H9 (cell line): ENCODE data around the gene MTTP. TPM values are rescaled to one million over a fixed set of nuclear protein-coding genes. Genes with fewer than 3 reads are reported as not detected.

Experiments used
- DNase-seq: peaks from one replicate; pipeline ENCODE4 v3.0.0-alpha.2; 2017
- H2AFZ ChIP-seq: one replicate; pipeline ENCODE4 v1.6.1; 2013; ENCODE audit warnings: mild to moderate bottlenecking, low read length, control low read depth, moderate library complexity
- H2AK5ac ChIP-seq: 2 replicates; pipeline ENCODE4 v1.6.1; 2013; ENCODE audit warnings: low read length, control low read depth, mixed read lengths; ENCODE audit not compliant: insufficient read length
- H2BK120ac ChIP-seq: one replicate; pipeline ENCODE4 v1.6.1; 2013; ENCODE audit warnings: low read depth, mild to moderate bottlenecking, low read length, control low read depth, inconsistent platforms; ENCODE audit not compliant: poor library complexity, severe bottlenecking
- H2BK12ac ChIP-seq: 2 replicates; pipeline ENCODE4 v1.6.1; 2013; ENCODE audit warnings: low read length, control low read depth, mixed read lengths, low read depth; ENCODE audit not compliant: insufficient read length
- H2BK15ac ChIP-seq: 2 replicates; pipeline ENCODE4 v1.6.1; 2013; ENCODE audit warnings: low read depth, low read length, control low read depth
- H2BK20ac ChIP-seq: one replicate; pipeline ENCODE4 v1.6.1; 2013; ENCODE audit warnings: low read depth, mild to moderate bottlenecking, low read length, control low read depth, inconsistent platforms; ENCODE audit not compliant: poor library complexity, severe bottlenecking
- H2BK5ac ChIP-seq: 2 replicates; pipeline ENCODE4 v1.6.1; 2013; ENCODE audit warnings: low read length, control low read depth, mixed read lengths; ENCODE audit not compliant: insufficient read length
- H3K14ac ChIP-seq: 2 replicates; pipeline ENCODE4 v1.6.1; 2013; ENCODE audit warnings: low read length, control low read depth; ENCODE audit not compliant: insufficient read depth
- H3K18ac ChIP-seq: 2 replicates; pipeline ENCODE4 v1.6.1; 2013; ENCODE audit warnings: low read depth, mild to moderate bottlenecking, mixed read lengths, low read length, control low read depth; ENCODE audit not compliant: insufficient read length
- H3K23ac ChIP-seq: 2 replicates; pipeline ENCODE4 v1.6.1; 2013; ENCODE audit warnings: low read length, control low read depth, mixed read lengths, low read depth; ENCODE audit not compliant: insufficient read length
- H3K23me2 ChIP-seq: 2 replicates; pipeline ENCODE4 v1.6.1; 2013; ENCODE audit warnings: low read depth, mild to moderate bottlenecking, mixed read lengths, low read length, control low read depth; ENCODE audit not compliant: insufficient read length, poor library complexity, severe bottlenecking
- H3K27ac ChIP-seq: 2 replicates; pipeline ENCODE4 v1.5.1; 2013; ENCODE audit warnings: low read length, control low read depth, mixed read lengths, low read depth; ENCODE audit not compliant: insufficient read length
- H3K27me3 ChIP-seq: 2 replicates; pipeline ENCODE4 v1.6.1; 2013; ENCODE audit warnings: low read length, control low read depth, inconsistent platforms; ENCODE audit not compliant: insufficient read depth
- H3K4ac ChIP-seq: 2 replicates; pipeline ENCODE4 v1.6.1; 2013; ENCODE audit warnings: low read depth, mild to moderate bottlenecking, control low read depth, inconsistent platforms, low read length, moderate library complexity
- H3K4me1 ChIP-seq: 2 replicates; pipeline ENCODE4 v1.6.1; 2013; ENCODE audit warnings: low read length, control low read depth, inconsistent platforms; ENCODE audit not compliant: insufficient read depth
- H3K4me2 ChIP-seq: 2 replicates; pipeline ENCODE4 v1.6.1; 2013; ENCODE audit warnings: low read length, control low read depth, mixed read lengths; ENCODE audit not compliant: insufficient read length, insufficient read depth
- H3K56ac ChIP-seq: 2 replicates; pipeline ENCODE4 v1.6.1; 2013; ENCODE audit warnings: low read depth, mild to moderate bottlenecking, mixed read lengths, low read length, control low read depth; ENCODE audit not compliant: insufficient read length
- H3K79me1 ChIP-seq: 2 replicates; pipeline ENCODE4 v1.6.1; 2013; ENCODE audit warnings: low read depth, mild to moderate bottlenecking, moderate library complexity, low read length, control low read depth, inconsistent platforms; ENCODE audit not compliant: insufficient read depth, poor library complexity, severe bottlenecking
- H3K79me2 ChIP-seq: 2 replicates; pipeline ENCODE4 v1.6.1; 2013; ENCODE audit warnings: low read length, control low read depth, inconsistent platforms; ENCODE audit not compliant: insufficient read depth
- H3K9ac ChIP-seq: 2 replicates; pipeline ENCODE4 v1.6.1; 2013; ENCODE audit warnings: low read length, control low read depth, mixed read lengths; ENCODE audit not compliant: insufficient read length; ENCODE audit errors: extremely low read depth
- H3K9me3 ChIP-seq: one replicate; pipeline ENCODE4 v1.6.1; 2013; ENCODE audit warnings: low read depth, low read length, inconsistent platforms; ENCODE audit not compliant: control insufficient read depth
- H3T11ph ChIP-seq: one replicate; pipeline ENCODE4 v1.6.1; 2013; ENCODE audit warnings: mild to moderate bottlenecking, low read length, control low read depth, inconsistent platforms
- H4K20me1 ChIP-seq: one replicate; pipeline ENCODE4 v1.6.1; 2013; ENCODE audit not compliant: control insufficient read depth, insufficient read length, insufficient read depth
- H4K5ac ChIP-seq: 2 replicates; pipeline ENCODE4 v1.6.1; 2013; ENCODE audit warnings: low read depth, mild to moderate bottlenecking, mixed read lengths, low read length, control low read depth; ENCODE audit not compliant: insufficient read length
- H4K8ac ChIP-seq: replicated peaks from 2 replicates; pipeline ENCODE4 v1.6.1; 2013; ENCODE audit warnings: low read length, control low read depth, mixed read lengths, low read depth; ENCODE audit not compliant: insufficient read length
- H4K91ac ChIP-seq: 2 replicates; pipeline ENCODE4 v1.6.1; 2013; ENCODE audit warnings: low read depth, mild to moderate bottlenecking, moderate library complexity, mixed read lengths, low read length, control low read depth; ENCODE audit not compliant: insufficient read length
- H3K27ac Mint-ChIP-seq, 3 experiments: 2 replicates in 2 of 3; 3 replicates in 1 of 3; pipeline ENCODE4 v1.8.0; 2020 to 2021; ENCODE audit warnings: mixed read lengths in 3 of 3, mild to moderate bottlenecking in 1 of 3, moderate library complexity in 1 of 3
- H3K27me3 Mint-ChIP-seq: 2 replicates; pipeline ENCODE4 v1.8.0; 2021; ENCODE audit warnings: low read depth, mild to moderate bottlenecking, moderate library complexity, mixed read lengths
- H3K36me3 Mint-ChIP-seq, 3 experiments: 2 replicates in 2 of 3; 3 replicates in 1 of 3; pipeline ENCODE4 v1.8.0; 2020 to 2021; ENCODE audit warnings: low read depth in 3 of 3, mixed read lengths in 3 of 3; ENCODE audit not compliant: insufficient read depth in 1 of 3
- H3K4me1 Mint-ChIP-seq, 2 experiments: 2 replicates each; pipeline ENCODE4 v1.8.0; 2020; ENCODE audit warnings: mixed read lengths in 2 of 2
- H3K4me3 Mint-ChIP-seq, 2 experiments: 2 replicates in 1 of 2; 3 replicates in 1 of 2; pipeline ENCODE4 v1.8.0; 2020 to 2021; ENCODE audit warnings: mild to moderate bottlenecking in 2 of 2, mixed read lengths in 2 of 2, moderate library complexity in 1 of 2
- H3K9me3 Mint-ChIP-seq, 2 experiments: 2 replicates in 1 of 2; 3 replicates in 1 of 2; pipeline ENCODE4 v1.8.0; 2020; ENCODE audit warnings: mild to moderate bottlenecking in 2 of 2, mixed read lengths in 2 of 2, moderate library complexity in 1 of 2
- CTCF ChIP-seq: fragments of 200-600 bp; sonication (generic); conservative IDR thresholded peaks from 3 replicates; pipeline ENCODE4 v1.8.0; 2021; ENCODE audit warnings: antibody characterized with exemption, mild to moderate bottlenecking
- WGBS: extraction: QIAGEN DNeasy Blood & Tissue Kit; methylation state at CpG from one replicate; pipeline ENCODE4 v1.1.7; 2013; ENCODE audit warnings: missing lambda C conversion rate, low lambda C conversion rate, mixed read lengths; ENCODE audit not compliant: insufficient read length; ENCODE audit errors: extremely low coverage; 5-methylcytosine and 5-hydroxymethylcytosine counted together
- total RNA-seq: library from RNA; stranded (reverse); gene quantifications from 2 replicates; pipeline ENCODE4 v1.2.1, GENCODE V29; 2021

The MTTP gene
- total RNA-seq, 1 experiment from 2014 or later: 0.46 TPM

GRCh38 chr4:99536271-99536670 lies 38.4 kb upstream of the MTTP start:
- Histone ChIP-seq H3K23ac (no peak overlapping the region), H4K5ac (no peak overlapping the region), H2BK20ac (no peak overlapping the region), H3K4ac (no peak overlapping the region), H2AK5ac (no peak overlapping the region), H2AFZ (no peak overlapping the region), H3K18ac (no peak overlapping the region), H3K9me3 (no peaks in the 10 kb centered on the region), H3K4me1 (no peaks in the 10 kb centered on the region), H4K91ac (no peak overlapping the region), H3K27me3 (no peaks in the 10 kb centered on the region), H2BK15ac (no peak overlapping the region), H3K23me2 (no peaks in the 10 kb centered on the region), H3K79me2 (no peaks in the 10 kb centered on the region), H3K27ac (no peak overlapping the region), H2BK12ac (no peak overlapping the region), H3K9ac (no peak overlapping the region), H3K56ac (no peak overlapping the region), H3K14ac (no peak overlapping the region), H2BK5ac (no peak overlapping the region), H4K20me1 (no peaks in the 10 kb centered on the region), H3K4me2 (no peak overlapping the region), H4K8ac (no peak overlapping the region), H3T11ph (no peak overlapping the region), H2BK120ac (no peak overlapping the region), H3K79me1 (no peaks in the 10 kb centered on the region)
- Mint-ChIP-seq H3K4me1 (peaks cover 3% of the 10 kb centered on the region in 2 experiments; a peak in 2 of 4 replicates), H3K27me3 (no peaks in the 10 kb centered on the region), H3K27ac (no peak overlapping the region), H3K4me3 (no peak overlapping the region), H3K9me3 (peaks cover 0 to 3% of the 10 kb centered on the region in 2 experiments; a peak in 3 of 5 replicates), H3K36me3 (no peaks in the 10 kb centered on the region)
- DNase-seq: no peak
- no CpG with 5 or more reads among the region's 2 CpGs for WGBS
- TF ChIP-seq CTCF: no peak
